HepG2 (cell line): ENCODE data around the gene TEX22. TPM values are rescaled to one million over a fixed set of nuclear protein-coding genes. Genes with fewer than 3 reads are reported as not detected.
A peak's percentile ranks its signal among the peaks of the same experiment; 100 is the strongest.

ENCODE experiments used
- ATAC-seq: fragments of 200-7000 bp; cut with Tn5 transposase; 3 replicates; pipeline ENCODE4 v1.9.1; 2020; ENCODE audit warnings: mild to moderate bottlenecking, moderate library complexity
- BruUV-seq: library from RNA; stranded (reverse); fragments of 400-500 nt; replicated peaks from 2 replicates; lab custom pipeline; 2021; lab: Mats Ljungman, UMichigan
- CTCF ChIA-PET: fragments of 300-600 bp; formaldehyde crosslinking; extraction: SDS; loops from one replicate; lab custom pipeline; 2021; ENCODE audit warnings: low total read pairs, inconsistent platforms, low intra/inter-chr PET ratio; lab: Yijun Ruan, JAX
- POLR2A ChIA-PET: fragments of 350-600 bp; sonication (Branson Sonifier 250); formaldehyde crosslinking; loops from one replicate; lab custom pipeline; 2020; ENCODE audit warnings: antibody characterized with exemption, inconsistent platforms; lab: Yijun Ruan, JAX
- DNase-seq: peaks from one replicate; pipeline ENCODE4 v3.0.0-alpha.2; 2015; ENCODE audit warnings: low spot score
- FAIRE-seq: peaks from 3 replicates; lab custom pipeline; 2011; peaks lifted over from hg19 to GRCh38; lab: Jason Lieb, UNC
- H2AFZ ChIP-seq: one replicate; pipeline ENCODE4 v1.6.1; 2011; ENCODE audit warnings: low read length, inconsistent platforms
- H3K27ac ChIP-seq: fragments of 300-600 bp; 3 replicates; pipeline ENCODE4 v1.8.0; 2011; ENCODE audit warnings: mixed run types, mild to moderate bottlenecking, mixed read lengths, low read length, inconsistent platforms; ENCODE audit not compliant: insufficient read depth; ENCODE audit errors: extremely low read length
- H3K27me3 ChIP-seq, 2 experiments: fragments of 200-600 bp in 1 of 2; 2 replicates in 1 of 2; 3 replicates in 1 of 2; pipeline versions ENCODE4 v1.6.0 to v1.8.0; 2011; ENCODE audit warnings: low read length in 2 of 2, mild to moderate bottlenecking in 2 of 2, moderate library complexity in 2 of 2, inconsistent platforms in 1 of 2; ENCODE audit not compliant: insufficient read depth in 2 of 2, control insufficient read depth in 1 of 2
- H3K36me3 ChIP-seq, 2 experiments: fragments of 200-600 bp in 1 of 2; replicated peaks in 1 of 2; 2 replicates in 1 of 2; 3 replicates in 1 of 2; pipeline versions ENCODE4 v1.5.1 to v1.8.0; 2011; ENCODE audit warnings: low read length in 2 of 2, inconsistent platforms in 1 of 2; ENCODE audit not compliant: insufficient read depth in 2 of 2, control insufficient read depth in 1 of 2
- H3K4me1 ChIP-seq: 2 replicates; pipeline ENCODE4 v1.5.1; 2012; ENCODE audit warnings: low read length, inconsistent platforms; ENCODE audit not compliant: insufficient read depth
- H3K4me2 ChIP-seq: 2 replicates; pipeline ENCODE4 v1.6.0; 2011; ENCODE audit warnings: low read depth, low read length, inconsistent platforms
- H3K4me3 ChIP-seq, 3 experiments: fragments of 200-600 bp in 1 of 3; sonication (generic), shearing (Covaris generic) in 1 of 3; replicated peaks in 1 of 3; 2 replicates each; pipeline ENCODE4 v1.5.1; 2011 to 2016; ENCODE audit warnings: low read length in 3 of 3, inconsistent platforms in 2 of 3, low read depth in 2 of 3, mild to moderate bottlenecking in 2 of 3, control low read depth in 1 of 3, mixed read lengths in 1 of 3; ENCODE audit not compliant: insufficient read depth in 1 of 3
- H3K79me2 ChIP-seq: one replicate; pipeline ENCODE4 v1.6.1; 2011; ENCODE audit warnings: low read length, inconsistent platforms; ENCODE audit not compliant: insufficient read depth
- H3K9ac ChIP-seq: 2 replicates; pipeline ENCODE4 v1.6.0; 2011; ENCODE audit warnings: mild to moderate bottlenecking, low read depth, low read length, inconsistent platforms; ENCODE audit not compliant: insufficient read depth
- H3K9me3 ChIP-seq: 2 replicates; pipeline ENCODE4 v1.5.1; 2012; ENCODE audit warnings: mild to moderate bottlenecking, low read length
- H4K20me1 ChIP-seq: 2 replicates; pipeline ENCODE4 v1.6.0; 2011; ENCODE audit warnings: inconsistent platforms, mild to moderate bottlenecking, low read length, moderate library complexity; ENCODE audit not compliant: insufficient read depth
- AKNA ChIP-seq: sonication (generic); formaldehyde crosslinking; IDR thresholded peaks from 2 replicates; pipeline ENCODE4 v1.4.0; 2020; ENCODE audit warnings: missing genetic modification reagents, borderline replicate concordance
- DPF2 ChIP-seq: sonication (generic); formaldehyde crosslinking; IDR thresholded peaks from 2 replicates; pipeline ENCODE4 v1.4.0; 2020; ENCODE audit warnings: mild to moderate bottlenecking, low read depth, missing genetic modification reagents, borderline replicate concordance
- EP300 ChIP-seq, 3 experiments: sonication (generic) in 1 of 3; formaldehyde crosslinking in 1 of 3; IDR thresholded peaks; 2 replicates each; pipeline versions ENCODE4 v1.5.1 to v1.6.1; 2011 to 2020; ENCODE audit warnings: low read depth in 2 of 3, low read length in 2 of 3, borderline replicate concordance in 1 of 3, improper control_type of control experiment in 1 of 3, mild to moderate bottlenecking in 1 of 3, missing genetic modification reagents in 1 of 3, moderate library complexity in 1 of 3
- HMG20A ChIP-seq: IDR thresholded peaks from 2 replicates; pipeline ENCODE4 v1.6.1; 2016; ENCODE audit warnings: borderline replicate concordance
- HOXA7 ChIP-seq: sonication (generic); formaldehyde crosslinking; IDR thresholded peaks from 2 replicates; pipeline ENCODE4 v1.8.1; 2022; ENCODE audit warnings: mild to moderate bottlenecking, missing genetic modification reagents, moderate library complexity
- IKZF4 ChIP-seq: sonication (generic); formaldehyde crosslinking; IDR thresholded peaks from 2 replicates; pipeline ENCODE4 v1.5.1; 2020; ENCODE audit warnings: borderline replicate concordance, mild to moderate bottlenecking, low read depth, missing genetic modification reagents; ENCODE audit errors: not compliant biosample characterization
- MIER3 ChIP-seq: IDR thresholded peaks from 2 replicates; pipeline ENCODE4 v1.6.1; 2016; ENCODE audit warnings: missing compliant biosample characterization, borderline replicate concordance
- MXD3 ChIP-seq: IDR thresholded peaks from 2 replicates; pipeline ENCODE4 v1.6.1; 2016; ENCODE audit warnings: mild to moderate bottlenecking, missing biosample characterization, missing genetic modification reagents
- PLRG1 ChIP-seq: fragments of 450-650 bp; conservative IDR thresholded peaks from 2 replicates; pipeline ENCODE4 v1.6.1; 2016
- SAFB2 ChIP-seq: sonication (generic); formaldehyde crosslinking; IDR thresholded peaks from 2 replicates; pipeline ENCODE4 v1.5.1; 2020; ENCODE audit warnings: missing genetic modification reagents, low read depth, mild to moderate bottlenecking, borderline replicate concordance
- SATB2 ChIP-seq: sonication (generic); formaldehyde crosslinking; IDR thresholded peaks from 2 replicates; pipeline ENCODE4 v1.5.0; 2020; ENCODE audit warnings: missing genetic modification reagents
- THAP8 ChIP-seq: sonication (generic); formaldehyde crosslinking; IDR thresholded peaks from 2 replicates; pipeline ENCODE4 v1.5.1; 2020; ENCODE audit warnings: missing genetic modification reagents, mild to moderate bottlenecking, borderline replicate concordance
- ZBTB38 ChIP-seq: sonication (generic); formaldehyde crosslinking; IDR thresholded peaks from 2 replicates; pipeline ENCODE4 v1.5.1; 2020; ENCODE audit warnings: mild to moderate bottlenecking, missing genetic modification reagents
- ZNF143 ChIP-seq: sonication (generic); formaldehyde crosslinking; IDR thresholded peaks from 2 replicates; pipeline ENCODE4 v1.4.0; 2020; ENCODE audit warnings: missing genetic modification reagents
- ZNF263 ChIP-seq: sonication (generic); formaldehyde crosslinking; IDR thresholded peaks from 2 replicates; pipeline ENCODE4 v1.4.0; 2020; ENCODE audit warnings: missing genetic modification reagents
- ZNF430 ChIP-seq: sonication (generic); formaldehyde crosslinking; IDR thresholded peaks from 2 replicates; pipeline ENCODE4 v1.9.0; 2021; ENCODE audit warnings: mild to moderate bottlenecking, missing genetic modification reagents
- ZNF784 ChIP-seq: sonication (generic); formaldehyde crosslinking; IDR thresholded peaks from 2 replicates; pipeline ENCODE4 v1.5.1; 2020; ENCODE audit warnings: missing genetic modification reagents, mild to moderate bottlenecking, borderline replicate concordance
- WGBS: methylation state at CpG from one replicate; pipeline ENCODE4 v1.1.6; 2017; ENCODE audit warnings: low lambda C conversion rate; 5-methylcytosine and 5-hydroxymethylcytosine counted together
- in situ Hi-C: cut with HindIII; loops from 2 replicates; pipeline ENCODE4 v1.10.0; 2017; ENCODE audit warnings: low pct_unique_long_range_greater_than_20kb; ENCODE audit not compliant: extremely low pct_ligation_motif_present
- intact Hi-C: fragments of 100-400 bp; cut with micrococcal nuclease; formaldehyde crosslinking; loops from one replicate; pipeline ENCODE4 v1.10.0; 2022; ENCODE audit not compliant: unreplicated experiment
- polyA plus RNA-seq, 8 experiments: library from polyadenylated mRNA; depleted of rRNA in 3 of 8; stranded (reverse) in 7 of 8; unstranded in 1 of 8; fragments of >200 nt; fragmentation: Illumina TruSeq in 4 of 8; extraction: Trizol in 4 of 8; gene quantifications; 2 replicates each; pipeline versions ENCODE4 v1.2.1 to v1.2.3, GENCODE V29; 2011 to 2016; ENCODE audit warnings: low read depth in 4 of 8, missing spikeins in 1 of 8, mixed read lengths in 1 of 8; ENCODE audit not compliant: insufficient read depth in 1 of 8
- total RNA-seq, 5 experiments: library from RNA; depleted of rRNA; stranded (reverse); fragments of >200 nt; fragmentation: Illumina TruSeq; extraction: Trizol; gene quantifications; 2 replicates each; pipeline ENCODE4 v1.2.3, GENCODE V29; 2016; ENCODE audit warnings: low read depth in 1 of 5

Gene TEX22
- total and polyA plus RNA-seq, 2 of the 13 experiments (the other 11 are each of a cell fraction or from before 2014, with no cell fraction given): 0.07 to 0.27 TPM

GRCh38 chr14:105422695-105423487 lies 24.6 kb downstream of the TEX22 start:
- no TSS peak for BruUV-seq
- FAIRE-seq: no peak
- no peak overlapping the region for H3K4me2 ChIP-seq
- in situ Hi-C loops: loop anchor here (5.0 kb wide), 1 partner anchor 104 kb away; the partner anchor contains the start of gene TMEM121
- intact Hi-C loops: no loop called here
- H3K79me2 ChIP-seq: peaks cover 59% of the 10 kb centered on the region
- no peak overlapping the region for H3K4me3 ChIP-seq
- H3K9me3 ChIP-seq: no peaks in the 10 kb centered on the region
- 0 out of 2 replicates have a peak, but pooled peaks cover 5% of the 10 kb centered on the region for H4K20me1 ChIP-seq
- H3K9ac ChIP-seq: no peak overlapping the region
- H3K27ac ChIP-seq: no peak overlapping the region
- no peak overlapping the region for H2AFZ ChIP-seq
- WGBS: 90% methylated on average over 20 of the region's 21 CpGs
- DNase-seq: no peak
- POLR2A ChIA-PET: no interaction called here
- CTCF ChIA-PET: no interaction called here
- no peaks in the 10 kb centered on the region; a peak in 1 of 5 replicates for H3K27me3 ChIP-seq
- ATAC-seq: no peak
- peaks cover 36% of the 10 kb centered on the region for H3K4me1 ChIP-seq
- H3K36me3 ChIP-seq: peaks cover 3 to 20% of the 10 kb centered on the region in 2 experiments; a peak in 2 of 5 replicates
- TF ChIP-seq HOXA7 (CRISPR knock-in tag) (no peak), ZBTB38 (CRISPR knock-in tag) (peak; percentile 66; the same call in 1 of the 2 replicates), ZNF143 (CRISPR knock-in tag) (no peak), HMG20A (no peak), MXD3 (no peak), IKZF4 (CRISPR knock-in tag) (no peak), AKNA (CRISPR knock-in tag) (no peak), DPF2 (no peak), PLRG1 (no peak), MIER3 (CRISPR knock-in tag) (no peak), SATB2 (CRISPR knock-in tag) (no peak), SAFB2 (no peak), ZNF784 (no peak), EP300 (IDR thresholded peaks at IDR 0.05; ENCODE audit: low read depth in 2 of 2, low read length in 2 of 2) (no peak), EP300 (CRISPR knock-in tag; IDR thresholded peaks at IDR 0.05; ENCODE audit: borderline replicate concordance) (no peak), THAP8 (CRISPR knock-in tag) (no peak), ZNF263 (CRISPR knock-in tag) (no peak), ZNF430 (CRISPR knock-in tag) (no peak)
